HUES6 (cell line): ENCODE data around the gene LMOD1.
A peak's percentile ranks its signal among the peaks of the same experiment; 100 is the strongest.

Experiments used
- H3K27ac ChIP-seq: 2 replicates; pipeline ENCODE4 v1.7.0; 2013; ENCODE audit warnings: low read depth, mild to moderate bottlenecking, low read length, inconsistent platforms
- H3K27me3 ChIP-seq: 2 replicates; pipeline ENCODE4 v1.6.1; 2013; ENCODE audit warnings: low read length; ENCODE audit not compliant: control insufficient read depth, insufficient read depth
- H3K36me3 ChIP-seq: 2 replicates; pipeline ENCODE4 v1.6.1; 2013; ENCODE audit warnings: low read length; ENCODE audit not compliant: control insufficient read depth, insufficient read depth
- H3K4me1 ChIP-seq: 2 replicates; pipeline ENCODE4 v1.6.1; 2013; ENCODE audit warnings: low read length; ENCODE audit not compliant: control insufficient read depth, insufficient read depth
- H3K4me3 ChIP-seq: 2 replicates; pipeline ENCODE4 v1.5.1; 2013; ENCODE audit warnings: low read depth, low read length
- H3K9ac ChIP-seq: one replicate; pipeline ENCODE4 v1.6.1; 2013; ENCODE audit warnings: mild to moderate bottlenecking, low read length
- H3K9me3 ChIP-seq: 2 replicates; pipeline ENCODE4 v1.6.1; 2013; ENCODE audit warnings: low read depth, low read length; ENCODE audit not compliant: control insufficient read depth, insufficient read depth

The LMOD1 gene

GRCh38 chr1:201946224-201946908 is at the start of gene LMOD1:
LMOD1 (minus strand) TSS chr1:201946548; CDS start chr1:201946340, 208 bp downstream.
- peaks cover 23% of the 10 kb centered on the region for H3K4me1 ChIP-seq
- H3K4me3 ChIP-seq: peak within 1 kb of the TSS; percentile 70
- no peaks in the 10 kb centered on the region for H3K9me3 ChIP-seq
- H3K9ac ChIP-seq: peak within 1 kb of the TSS; percentile 41
- peaks cover 22% of the 10 kb centered on the region for H3K27me3 ChIP-seq
- H3K36me3 ChIP-seq: no peaks in the 10 kb centered on the region
- no peak within 1 kb of the TSS for H3K27ac ChIP-seq

- Histone ChIP-seq H3K27me3 (no peaks in the 10 kb centered on the region), H3K4me1 (peaks cover 6% of the 10 kb centered on the region; the same call in 1 of the 2 replicates), H3K9me3 (no peaks in the 10 kb centered on the region), H3K36me3 (peaks cover 65% of the 10 kb centered on the region), H3K27ac (no peak overlapping the region), H3K9ac (no peak overlapping the region), H3K4me3 (no peak overlapping the region)
These were observed 44.1 kb upstream of the LMOD1 start for GRCh38 chr1:201990427-201990826.

- H3K36me3 ChIP-seq: peaks cover 57% of the 10 kb centered on the region
- peaks cover 6% of the 10 kb centered on the region; the same call in 1 of the 2 replicates for H3K4me1 ChIP-seq
- H3K4me3 ChIP-seq: no peak overlapping the region
- no peaks in the 10 kb centered on the region for H3K9me3 ChIP-seq
- no peak overlapping the region for H3K27ac ChIP-seq
- no peaks in the 10 kb centered on the region for H3K27me3 ChIP-seq
- no peak overlapping the region for H3K9ac ChIP-seq
These were observed 43.2 kb upstream of the LMOD1 start for GRCh38 chr1:201989354-201990128.

GRCh38 chr1:201988601-201989000 is 42.3 kb upstream of the LMOD1 start:
- Histone ChIP-seq H3K9ac (no peak overlapping the region), H3K27me3 (no peaks in the 10 kb centered on the region), H3K4me3 (no peak overlapping the region), H3K9me3 (no peaks in the 10 kb centered on the region), H3K4me1 (peaks cover 6% of the 10 kb centered on the region; the same call in 1 of the 2 replicates), H3K36me3 (peaks cover 48% of the 10 kb centered on the region), H3K27ac (no peak overlapping the region)

- H3K27ac ChIP-seq: no peak overlapping the region
- H3K9ac ChIP-seq: no peak overlapping the region
- H3K36me3 ChIP-seq: peaks cover 20% of the 10 kb centered on the region
These were observed 39.0 kb upstream of the LMOD1 start for GRCh38 chr1:201985355-201985754.

GRCh38 chr1:201984446-201984845 is 38.1 kb upstream of the LMOD1 start:
- Histone ChIP-seq H3K4me3 (no peak overlapping the region; the same call in 1 of the 2 replicates), H3K4me1 (peaks cover 8% of the 10 kb centered on the region; the same call in 1 of the 2 replicates), H3K27me3 (no peaks in the 10 kb centered on the region), H3K9ac (no peak overlapping the region), H3K27ac (no peak overlapping the region), H3K36me3 (peaks cover 11% of the 10 kb centered on the region), H3K9me3 (no peaks in the 10 kb centered on the region)

More at GRCh38 chr1:201985355-201985754, 39.0 kb upstream of the LMOD1 start:
- Histone ChIP-seq H3K9me3 (no peaks in the 10 kb centered on the region), H3K27me3 (no peaks in the 10 kb centered on the region), H3K4me1 (peaks cover 8% of the 10 kb centered on the region; the same call in 1 of the 2 replicates), H3K4me3 (no peak overlapping the region)

GRCh38 chr1:201983380-201983805 is 37.0 kb upstream of the LMOD1 start:
- Histone ChIP-seq H3K4me3 (peak overlapping the region; percentile 76), H3K27me3 (no peaks in the 10 kb centered on the region), H3K27ac (peak overlapping the region; percentile 0; the same call in 1 of the 2 replicates), H3K4me1 (peaks cover 8% of the 10 kb centered on the region; the same call in 1 of the 2 replicates), H3K9ac (peak overlapping the region; percentile 73), H3K36me3 (peaks cover under 1% of the 10 kb centered on the region), H3K9me3 (no peaks in the 10 kb centered on the region)

GRCh38 chr1:201982623-201983379 is 36.5 kb upstream of the LMOD1 start, which contains the start of gene RNPEP:
RNPEP (plus strand) TSS chr1:201982648; CDS start chr1:201982667, 19 bp downstream.
- H3K9ac ChIP-seq: peak within 1 kb of the TSS; percentile 73
- peaks cover 8% of the 10 kb centered on the region; the same call in 1 of the 2 replicates for H3K4me1 ChIP-seq

GRCh38 chr1:201982082-201982622 is 35.8 kb upstream of the LMOD1 start:
- Histone ChIP-seq H3K27me3 (no peaks in the 10 kb centered on the region), H3K9ac (peak overlapping the region; percentile 66), H3K27ac (no peak overlapping the region), H3K36me3 (no peaks in the 10 kb centered on the region), H3K4me1 (peaks cover 8% of the 10 kb centered on the region; the same call in 1 of the 2 replicates), H3K9me3 (no peaks in the 10 kb centered on the region), H3K4me3 (peak overlapping the region; percentile 76)

More at GRCh38 chr1:201982623-201983379, 36.5 kb upstream of the LMOD1 start, which contains the start of gene RNPEP:
- H3K27me3 ChIP-seq: no peaks in the 10 kb centered on the region
- H3K9me3 ChIP-seq: no peaks in the 10 kb centered on the region
- no peaks in the 10 kb centered on the region for H3K36me3 ChIP-seq
- H3K27ac ChIP-seq: peak within 1 kb of the TSS; percentile 54; the same call in 1 of the 2 replicates
- peak within 1 kb of the TSS; percentile 76 for H3K4me3 ChIP-seq
